GM12872 (cell line): ENCODE results near the gene SLC22A14.

Experiments
- CTCF ChIP-seq: IDR thresholded peaks from 3 replicates; pipeline ENCODE4 v1.5.1; 2011; ENCODE audit warnings: low read depth, mild to moderate bottlenecking, low read length, moderate library complexity; ENCODE audit not compliant: insufficient read depth

The SLC22A14 gene

GRCh38 chr3:38366082-38366481 is 84.0 kb downstream of the SLC22A14 start:
- no peak for TF ChIP-seq CTCF

- TF ChIP-seq CTCF = no peak
These were observed 85.7 kb downstream of the SLC22A14 start for GRCh38 chr3:38367779-38368178.
